Astrocyte of the spinal cord (primary cell): Measurements from ENCODE around the gene PAH.

ENCODE experiments used
- DNase-seq: peaks from one replicate; pipeline ENCODE4 v3.0.0; 2011; ENCODE audit warnings: low read depth, low spot score
- H3K4me3 ChIP-seq: 2 replicates; pipeline ENCODE4 v1.5.1; 2011; ENCODE audit warnings: low read depth, mild to moderate bottlenecking, low read length, moderate library complexity
- in situ Hi-C: cut with HindIII; loops from 2 replicates; pipeline ENCODE4 v1.10.0; 2017; ENCODE audit warnings: low sequenced_read_pairs
- TF ChIP-seq, protein P1 (sequence below): IDR thresholded peaks from 2 replicates; pipeline ENCODE4 v1.5.1; 2012; ENCODE audit warnings: low read depth, mild to moderate bottlenecking, low read length, inconsistent platforms

The PAH gene

DNA sequence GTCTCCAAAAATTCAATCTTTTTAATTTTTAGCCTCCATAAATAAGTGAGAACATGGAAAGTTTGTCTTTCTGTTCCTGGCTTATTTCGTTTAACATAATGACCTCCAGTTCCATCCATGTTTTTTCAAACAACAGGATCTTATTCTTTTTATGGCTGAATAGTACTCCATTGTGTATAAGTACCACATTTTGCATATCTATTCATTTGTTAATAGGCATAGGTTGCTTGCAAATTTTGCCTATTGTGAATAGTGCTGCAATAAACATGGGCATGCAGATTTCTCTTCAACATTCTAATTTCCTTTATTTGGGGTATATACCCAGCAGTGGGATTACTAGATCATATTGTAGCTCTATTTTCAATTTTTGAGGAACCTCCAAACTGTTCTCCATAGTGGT is 16.1 kb upstream of the PAH start:
- TF ChIP-seq, protein P1, sequence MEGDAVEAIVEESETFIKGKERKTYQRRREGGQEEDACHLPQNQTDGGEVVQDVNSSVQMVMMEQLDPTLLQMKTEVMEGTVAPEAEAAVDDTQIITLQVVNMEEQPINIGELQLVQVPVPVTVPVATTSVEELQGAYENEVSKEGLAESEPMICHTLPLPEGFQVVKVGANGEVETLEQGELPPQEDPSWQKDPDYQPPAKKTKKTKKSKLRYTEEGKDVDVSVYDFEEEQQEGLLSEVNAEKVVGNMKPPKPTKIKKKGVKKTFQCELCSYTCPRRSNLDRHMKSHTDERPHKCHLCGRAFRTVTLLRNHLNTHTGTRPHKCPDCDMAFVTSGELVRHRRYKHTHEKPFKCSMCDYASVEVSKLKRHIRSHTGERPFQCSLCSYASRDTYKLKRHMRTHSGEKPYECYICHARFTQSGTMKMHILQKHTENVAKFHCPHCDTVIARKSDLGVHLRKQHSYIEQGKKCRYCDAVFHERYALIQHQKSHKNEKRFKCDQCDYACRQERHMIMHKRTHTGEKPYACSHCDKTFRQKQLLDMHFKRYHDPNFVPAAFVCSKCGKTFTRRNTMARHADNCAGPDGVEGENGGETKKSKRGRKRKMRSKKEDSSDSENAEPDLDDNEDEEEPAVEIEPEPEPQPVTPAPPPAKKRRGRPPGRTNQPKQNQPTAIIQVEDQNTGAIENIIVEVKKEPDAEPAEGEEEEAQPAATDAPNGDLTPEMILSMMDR, result no peak
- H3K4me3 ChIP-seq, result no peak overlapping the region
- in situ Hi-C loops, result no loop called here
- DNase-seq, result no peak

DNA sequence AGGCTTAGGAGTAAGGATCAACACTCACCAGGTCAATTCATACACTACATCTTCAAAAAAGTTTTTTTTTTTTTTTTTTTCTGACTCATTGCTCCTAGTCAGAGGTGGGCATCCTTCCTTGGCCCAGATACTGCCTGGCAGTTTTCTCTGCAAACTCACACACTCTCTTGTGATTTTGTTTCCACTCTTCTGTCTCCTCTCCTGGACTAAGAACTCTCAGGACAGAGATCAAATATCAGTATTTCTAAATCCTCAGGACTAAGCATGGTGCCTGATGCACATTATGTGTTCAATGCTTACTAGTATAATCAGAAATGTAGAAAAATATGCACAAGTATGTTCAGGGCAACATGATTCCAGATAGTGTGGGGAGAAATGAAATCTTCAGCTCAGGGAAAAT is 10.2 kb upstream of the PAH start:
- TF ChIP-seq, protein P1, result no peak
- no peak overlapping the region for H3K4me3 ChIP-seq
- no peak for DNase-seq
- in situ Hi-C loops, result no loop called here

DNA sequence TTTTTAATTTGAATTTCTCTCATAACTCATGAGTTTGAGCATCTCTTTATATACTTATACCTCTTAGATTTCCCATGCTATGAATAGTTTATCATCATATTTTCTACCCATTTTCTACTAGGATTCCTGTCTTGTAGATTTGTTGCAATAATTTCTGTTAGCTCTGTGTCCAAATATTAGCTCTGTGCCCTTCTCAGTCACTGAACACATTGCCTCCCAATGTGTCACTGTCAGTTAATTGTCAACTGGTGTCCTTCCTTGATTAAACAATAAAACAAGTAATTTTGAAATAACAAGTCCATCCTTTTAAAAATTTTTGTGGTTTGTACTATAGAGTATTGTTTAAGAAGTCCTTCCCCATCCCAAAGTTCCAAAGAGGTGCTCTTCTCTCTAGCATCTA is 4.2 kb upstream of the PAH start:
- no peak overlapping the region for H3K4me3 ChIP-seq
- in situ Hi-C loops, result no loop called here

DNA sequence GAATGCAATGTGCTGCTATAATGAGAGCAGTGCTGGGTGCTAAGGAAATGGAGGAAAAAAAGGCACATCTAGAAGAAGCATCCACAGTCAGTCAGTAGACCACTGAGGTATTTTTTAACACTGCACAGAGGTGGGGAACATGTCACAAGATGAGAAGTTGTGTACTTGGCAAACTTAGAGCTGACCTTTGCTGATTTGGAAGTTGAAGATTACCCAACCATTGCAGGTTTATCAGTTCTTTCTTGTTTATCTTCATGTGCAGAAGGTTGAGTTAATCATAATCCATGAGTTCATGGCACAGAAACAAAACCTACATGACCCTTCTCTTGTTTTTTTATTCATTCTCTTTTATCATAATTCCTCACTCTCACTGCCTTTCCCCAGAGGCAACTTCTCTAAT is 3.2 kb upstream of the PAH start:
- no peak overlapping the region for H3K4me3 ChIP-seq
- in situ Hi-C loops, result no loop called here
- no peak for DNase-seq
- TF ChIP-seq, protein P1, result no peak

More for the DNA sequence above, 4.2 kb upstream of the PAH start:
- TF ChIP-seq, protein P1, result no peak
- DNase-seq, result no peak

DNA sequence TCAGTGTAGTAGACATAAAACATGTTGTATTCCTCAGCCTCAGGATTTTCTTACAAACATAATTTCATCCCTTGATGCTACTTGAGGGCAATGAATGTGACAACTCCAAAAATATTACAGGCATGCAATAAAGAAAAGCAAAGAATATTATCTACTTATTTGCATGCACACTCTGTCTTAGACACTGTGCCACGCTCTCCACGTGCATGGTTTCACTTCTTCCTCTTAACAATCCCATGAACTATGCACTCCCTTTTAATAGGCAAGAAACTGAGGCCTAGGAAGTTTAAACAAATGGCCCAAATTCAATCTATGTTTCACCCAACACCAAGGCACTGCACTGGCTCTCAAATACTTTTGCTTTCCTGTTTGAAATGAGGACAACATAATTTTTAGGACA is 1.8 kb upstream of the PAH start:
- no peak for DNase-seq
- H3K4me3 ChIP-seq, result no peak overlapping the region
- in situ Hi-C loops, result no loop called here
- TF ChIP-seq, protein P1, result no peak

DNA sequence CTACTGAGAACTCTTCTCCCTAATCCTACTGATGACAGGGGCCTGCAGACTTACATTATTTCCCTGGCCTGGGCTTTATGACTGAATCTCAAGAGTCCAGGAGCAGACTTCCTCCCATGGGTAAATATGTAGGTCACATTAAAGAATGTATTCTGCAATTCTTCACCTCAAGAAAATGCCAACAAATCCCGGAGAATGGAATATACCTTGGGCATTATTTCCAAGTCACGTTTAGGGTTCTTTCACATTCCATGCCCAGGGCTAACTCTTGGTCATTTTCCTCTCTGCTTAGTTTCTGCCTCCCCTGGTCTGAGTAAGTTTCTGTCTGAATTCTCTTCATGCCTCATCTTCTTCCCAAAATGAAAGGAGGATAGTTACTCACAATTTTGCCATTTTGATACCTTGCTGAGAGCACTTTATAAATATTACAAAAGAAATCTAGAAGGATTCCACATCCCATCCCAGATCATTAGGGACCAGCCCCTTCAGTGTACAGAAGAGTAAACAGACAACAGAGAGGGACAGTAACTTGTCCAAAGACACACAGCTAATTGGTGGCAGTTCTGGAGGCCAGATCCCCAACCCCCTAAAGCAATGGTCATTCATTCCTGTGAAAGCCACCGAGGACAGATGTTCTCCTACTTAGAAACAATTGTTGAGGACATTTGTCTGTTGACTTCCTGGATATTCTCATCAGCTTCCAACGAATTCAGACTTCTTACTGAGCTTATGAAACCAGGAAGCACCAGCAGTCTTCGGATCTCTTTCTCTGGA is 605 bp downstream of the PAH start:
- in situ Hi-C loops, result no loop called here

More for the DNA sequence above, 605 bp downstream of the PAH start:
- no peak for DNase-seq
- no peak overlapping the region for H3K4me3 ChIP-seq
- TF ChIP-seq, protein P1, result no peak
